GM12874 (cell line): Measurements from ENCODE around the gene JMJD7.

Source experiments
- CTCF ChIP-seq: IDR thresholded peaks from 2 replicates; pipeline ENCODE4 v1.5.1; 2011; ENCODE audit warnings: low read depth, mild to moderate bottlenecking, control low read depth, low read length, moderate library complexity; ENCODE audit not compliant: insufficient read depth

Gene JMJD7

GRCh38 chr15:41794081-41794480 is 33.8 kb upstream of the JMJD7 start:
- TF ChIP-seq CTCF = no peak

- no peak for TF ChIP-seq CTCF
Observed at GRCh38 chr15:41795996-41796856, 31.7 kb upstream of the JMJD7 start.

- no peak for TF ChIP-seq CTCF
Observed at GRCh38 chr15:41797201-41797944, 30.5 kb upstream of the JMJD7 start.

- TF ChIP-seq CTCF = no peak
Observed at GRCh38 chr15:41798607-41799487, 29.0 kb upstream of the JMJD7 start.

- no peak for TF ChIP-seq CTCF
Observed at GRCh38 chr15:41799488-41799805, 28.4 kb upstream of the JMJD7 start.

- TF ChIP-seq CTCF = no peak
Observed at GRCh38 chr15:41801185-41801584, 26.7 kb upstream of the JMJD7 start.

GRCh38 chr15:41801850-41802455 is 25.9 kb upstream of the JMJD7 start:
- no peak for TF ChIP-seq CTCF
